Mesendoderm (in vitro differentiated cells): Measurements from ENCODE around the gene GPD1. TPM values are rescaled to one million over a fixed set of nuclear protein-coding genes. Genes with fewer than 3 reads are reported as not detected.

ENCODE experiments used
- DNase-seq: peaks from one replicate; pipeline ENCODE4 v3.0.0; 2013
- H2AK5ac ChIP-seq: 2 replicates; pipeline ENCODE4 v1.6.1; 2013; ENCODE audit warnings: low read length, inconsistent platforms
- H2BK120ac ChIP-seq: 2 replicates; pipeline ENCODE4 v1.6.1; 2013; ENCODE audit warnings: low read depth, mild to moderate bottlenecking, low read length, moderate library complexity, mixed read lengths
- H2BK15ac ChIP-seq: replicated peaks from 2 replicates; pipeline ENCODE4 v1.6.1; 2013; ENCODE audit warnings: low read depth, mild to moderate bottlenecking, moderate library complexity
- H2BK5ac ChIP-seq: 2 replicates; pipeline ENCODE4 v1.6.1; 2013; ENCODE audit warnings: low read length, inconsistent platforms
- H3K18ac ChIP-seq: 2 replicates; pipeline ENCODE4 v1.6.1; 2013; ENCODE audit warnings: mild to moderate bottlenecking, low read length, mixed read lengths
- H3K23ac ChIP-seq: one replicate; pipeline ENCODE4 v1.6.1; 2013; ENCODE audit warnings: low read length
- H3K27ac ChIP-seq: 2 replicates; pipeline ENCODE4 v1.5.1; 2013; ENCODE audit warnings: low read depth, mild to moderate bottlenecking, inconsistent platforms, low read length, moderate library complexity
- H3K27me3 ChIP-seq: 2 replicates; pipeline ENCODE4 v1.6.1; 2013; ENCODE audit warnings: low read length, control low read depth, mild to moderate bottlenecking, inconsistent platforms; ENCODE audit not compliant: insufficient read depth, poor library complexity
- H3K36me3 ChIP-seq: 2 replicates; pipeline ENCODE4 v1.6.1; 2013; ENCODE audit warnings: low read length, inconsistent platforms; ENCODE audit not compliant: control insufficient read depth, insufficient read depth
- H3K4ac ChIP-seq: one replicate; pipeline ENCODE4 v1.6.1; 2013; ENCODE audit warnings: low read depth, mild to moderate bottlenecking, low read length, moderate library complexity
- H3K4me1 ChIP-seq: 2 replicates; pipeline ENCODE4 v1.6.1; 2013; ENCODE audit warnings: low read depth, low read length, inconsistent platforms; ENCODE audit not compliant: control insufficient read depth
- H3K4me2 ChIP-seq: 2 replicates; pipeline ENCODE4 v1.6.1; 2013; ENCODE audit warnings: low read length
- H3K4me3 ChIP-seq: 2 replicates; pipeline ENCODE4 v1.5.1; 2013; ENCODE audit warnings: mild to moderate bottlenecking, low read length
- H3K56ac ChIP-seq: one replicate; pipeline ENCODE4 v1.6.1; 2013; ENCODE audit warnings: low read length
- H3K79me1 ChIP-seq: 2 replicates; pipeline ENCODE4 v1.6.1; 2013; ENCODE audit warnings: low read length, inconsistent platforms
- H3K79me2 ChIP-seq: 2 replicates; pipeline ENCODE4 v1.6.1; 2013; ENCODE audit warnings: mild to moderate bottlenecking, low read length; ENCODE audit not compliant: control insufficient read depth, insufficient read depth
- H3K9ac ChIP-seq: 2 replicates; pipeline ENCODE4 v1.6.1; 2013; ENCODE audit warnings: low read length, inconsistent platforms
- H4K5ac ChIP-seq: one replicate; pipeline ENCODE4 v1.6.1; 2013; ENCODE audit warnings: low read length
- H4K8ac ChIP-seq: one replicate; pipeline ENCODE4 v1.6.1; 2013; ENCODE audit warnings: low read depth, mild to moderate bottlenecking, control low read depth, low read length, moderate library complexity
- WGBS: extraction: QIAGEN DNeasy Blood & Tissue Kit; methylation state at CpG from one replicate; pipeline ENCODE4 v1.1.7; 2013; ENCODE audit warnings: low lambda C conversion rate, missing lambda C conversion rate; ENCODE audit not compliant: insufficient coverage; ENCODE audit errors: extremely low coverage; 5-methylcytosine and 5-hydroxymethylcytosine counted together
- polyA plus RNA-seq, 2 experiments: library from polyadenylated mRNA; stranded (reverse); fragments of 200-250 nt; gene quantifications; one replicate each; pipeline ENCODE4 v1.2.3, GENCODE V29; 2013

Gene GPD1
- 0.27 TPM for polyA plus RNA-seq (2013, experiment 1 of 2)
- 0.24 TPM for polyA plus RNA-seq (2013, experiment 2 of 2)

- H2BK15ac ChIP-seq: no peak within 1 kb of the TSS
- H4K8ac ChIP-seq: no peak within 1 kb of the TSS
- H3K79me2 ChIP-seq: no peaks in the 10 kb centered on the region
- no peak within 1 kb of the TSS for H3K4ac ChIP-seq
- H3K36me3 ChIP-seq: peaks cover 9% of the 10 kb centered on the region
- no peak within 1 kb of the TSS for H3K4me3 ChIP-seq
- no peak within 1 kb of the TSS for H3K18ac ChIP-seq
- H3K27ac ChIP-seq: no peak within 1 kb of the TSS
- H2BK5ac ChIP-seq: no peak within 1 kb of the TSS
- no peaks in the 10 kb centered on the region for H3K4me1 ChIP-seq
- no peak within 1 kb of the TSS for H3K23ac ChIP-seq
- no peak within 1 kb of the TSS for H2BK120ac ChIP-seq
- H2AK5ac ChIP-seq: no peak within 1 kb of the TSS
- peak; percentile 65 for DNase-seq
- WGBS: no CpG with 5 or more reads among the region's 13 CpGs
- H3K56ac ChIP-seq: peak within 1 kb of the TSS; percentile 15
- no peaks in the 10 kb centered on the region for H3K27me3 ChIP-seq
- no peaks in the 10 kb centered on the region for H3K79me1 ChIP-seq
- no peak within 1 kb of the TSS for H4K5ac ChIP-seq
- no peak within 1 kb of the TSS for H3K9ac ChIP-seq
- no peak within 1 kb of the TSS for H3K4me2 ChIP-seq
These were observed at the start of gene GPD1 for GRCh38 chr12:50103767-50104321. GPD1 (plus strand) TSS chr12:50104008; CDS start chr12:50104051, 43 bp downstream.

- peaks cover 6% of the 10 kb centered on the region for H3K27me3 ChIP-seq
These were observed 47.8 kb upstream of the GPD1 start for GRCh38 chr12:50055831-50056638.

GRCh38 chr12:50056639-50056976, 47.2 kb upstream of the GPD1 start:
- Histone ChIP-seq H3K79me2 (no peaks in the 10 kb centered on the region), H3K4me1 (peaks cover 3% of the 10 kb centered on the region), H3K56ac (peak overlapping the region; percentile 61), H3K4me2 (peak overlapping the region; percentile 62), H2AK5ac (no peak overlapping the region), H3K18ac (no peak overlapping the region), H3K23ac (no peak overlapping the region), H2BK5ac (no peak overlapping the region), H3K27ac (no peak overlapping the region), H3K27me3 (peaks cover 6% of the 10 kb centered on the region), H3K9ac (peak overlapping the region; percentile 24), H3K79me1 (no peaks in the 10 kb centered on the region), H4K5ac (no peak overlapping the region), H3K36me3 (no peaks in the 10 kb centered on the region), H3K4me3 (no peak overlapping the region), H2BK15ac (no peak overlapping the region), H4K8ac (no peak overlapping the region), H3K4ac (no peak overlapping the region), H2BK120ac (no peak overlapping the region)
- no CpG with 5 or more reads among the region's 3 CpGs for WGBS
- DNase-seq: no peak

More at GRCh38 chr12:50055831-50056638, 47.8 kb upstream of the GPD1 start:
- Histone ChIP-seq H3K9ac (no peak overlapping the region), H2BK5ac (no peak overlapping the region), H2BK120ac (no peak overlapping the region), H3K4me1 (peaks cover 9% of the 10 kb centered on the region), H3K27ac (no peak overlapping the region), H3K36me3 (no peaks in the 10 kb centered on the region), H3K18ac (no peak overlapping the region), H2BK15ac (no peak overlapping the region), H4K8ac (no peak overlapping the region), H2AK5ac (no peak overlapping the region), H4K5ac (no peak overlapping the region), H3K79me2 (no peaks in the 10 kb centered on the region), H3K56ac (peak overlapping the region; percentile 2), H3K4me3 (no peak overlapping the region), H3K79me1 (no peaks in the 10 kb centered on the region), H3K23ac (no peak overlapping the region), H3K4ac (no peak overlapping the region), H3K4me2 (peak overlapping the region; percentile 42)
- WGBS: no CpG with 5 or more reads among the region's 17 CpGs
- peak; percentile 83 for DNase-seq

GRCh38 chr12:50057000-50057841, 46.6 kb upstream of the GPD1 start, which contains the start of gene ASIC1:
ASIC1 (plus strand) TSS chr12:50057596; CDS start chr12:50058767, 1,171 bp downstream.
- H3K79me2 ChIP-seq: no peaks in the 10 kb centered on the region
- WGBS: no CpG with 5 or more reads among the region's 88 CpGs
- H2BK5ac ChIP-seq: no peak within 1 kb of the TSS
- H3K9ac ChIP-seq: peak within 1 kb of the TSS; percentile 24
- peak within 1 kb of the TSS; percentile 62 for H3K4me2 ChIP-seq
- no peak within 1 kb of the TSS for H2BK15ac ChIP-seq
- no peak within 1 kb of the TSS for H3K27ac ChIP-seq
- no peak within 1 kb of the TSS for H2AK5ac ChIP-seq
- H2BK120ac ChIP-seq: no peak within 1 kb of the TSS
- no peaks in the 10 kb centered on the region for H3K79me1 ChIP-seq
- no peaks in the 10 kb centered on the region for H3K36me3 ChIP-seq
- H3K27me3 ChIP-seq: peaks cover 6% of the 10 kb centered on the region
- H3K18ac ChIP-seq: peak within 1 kb of the TSS; percentile 22
- no peak within 1 kb of the TSS for H3K4ac ChIP-seq
- H3K4me1 ChIP-seq: peaks cover 3% of the 10 kb centered on the region
- peak within 1 kb of the TSS; percentile 61 for H3K56ac ChIP-seq
- peak within 1 kb of the TSS; percentile 4 for H3K4me3 ChIP-seq
- peak; percentile 69 for DNase-seq
- no peak within 1 kb of the TSS for H4K5ac ChIP-seq
- H3K23ac ChIP-seq: no peak within 1 kb of the TSS
- no peak within 1 kb of the TSS for H4K8ac ChIP-seq

GRCh38 chr12:50057896-50058670, 45.7 kb upstream of the GPD1 start:
- H3K4ac ChIP-seq: no peak overlapping the region
- peak overlapping the region; percentile 22 for H3K18ac ChIP-seq
- no peak overlapping the region for H2AK5ac ChIP-seq
- no peak overlapping the region for H3K23ac ChIP-seq
- H2BK5ac ChIP-seq: no peak overlapping the region
- peak overlapping the region; percentile 24 for H3K9ac ChIP-seq
- H3K79me1 ChIP-seq: no peaks in the 10 kb centered on the region
- WGBS: no CpG with 5 or more reads among the region's 30 CpGs
- peak overlapping the region; percentile 4 for H3K4me3 ChIP-seq
- H2BK15ac ChIP-seq: no peak overlapping the region
- peak overlapping the region; percentile 61 for H3K56ac ChIP-seq
- no peak overlapping the region for H2BK120ac ChIP-seq
- H4K8ac ChIP-seq: no peak overlapping the region
- H3K79me2 ChIP-seq: no peaks in the 10 kb centered on the region
- no peak for DNase-seq
- H3K4me2 ChIP-seq: peak overlapping the region; percentile 62
- H3K27ac ChIP-seq: no peak overlapping the region
- peaks cover 6% of the 10 kb centered on the region for H3K27me3 ChIP-seq
- peaks cover 3% of the 10 kb centered on the region for H3K4me1 ChIP-seq
- H4K5ac ChIP-seq: no peak overlapping the region
- no peaks in the 10 kb centered on the region for H3K36me3 ChIP-seq
